NCI-H146 treated with DMSO at 0.1 percent for 48 hours (cell line): ENCODE results near the gene EGFL7.

Experiments
- DNase-seq: peaks from one replicate; lab custom pipeline; 2025; ENCODE audit not compliant: unreplicated experiment; lab: John Stamatoyannopoulos, UW

The EGFL7 gene

GRCh38 chr9:136671646-136672430 is 9.1 kb downstream of the EGFL7 start:
- DNase-seq, result no peak

- no peak for DNase-seq
These were observed 9.8 kb downstream of the EGFL7 start for GRCh38 chr9:136672431-136673087.

GRCh38 chr9:136673088-136673974 is 10.6 kb downstream of the EGFL7 start:
- DNase-seq, result no peak

DNA sequence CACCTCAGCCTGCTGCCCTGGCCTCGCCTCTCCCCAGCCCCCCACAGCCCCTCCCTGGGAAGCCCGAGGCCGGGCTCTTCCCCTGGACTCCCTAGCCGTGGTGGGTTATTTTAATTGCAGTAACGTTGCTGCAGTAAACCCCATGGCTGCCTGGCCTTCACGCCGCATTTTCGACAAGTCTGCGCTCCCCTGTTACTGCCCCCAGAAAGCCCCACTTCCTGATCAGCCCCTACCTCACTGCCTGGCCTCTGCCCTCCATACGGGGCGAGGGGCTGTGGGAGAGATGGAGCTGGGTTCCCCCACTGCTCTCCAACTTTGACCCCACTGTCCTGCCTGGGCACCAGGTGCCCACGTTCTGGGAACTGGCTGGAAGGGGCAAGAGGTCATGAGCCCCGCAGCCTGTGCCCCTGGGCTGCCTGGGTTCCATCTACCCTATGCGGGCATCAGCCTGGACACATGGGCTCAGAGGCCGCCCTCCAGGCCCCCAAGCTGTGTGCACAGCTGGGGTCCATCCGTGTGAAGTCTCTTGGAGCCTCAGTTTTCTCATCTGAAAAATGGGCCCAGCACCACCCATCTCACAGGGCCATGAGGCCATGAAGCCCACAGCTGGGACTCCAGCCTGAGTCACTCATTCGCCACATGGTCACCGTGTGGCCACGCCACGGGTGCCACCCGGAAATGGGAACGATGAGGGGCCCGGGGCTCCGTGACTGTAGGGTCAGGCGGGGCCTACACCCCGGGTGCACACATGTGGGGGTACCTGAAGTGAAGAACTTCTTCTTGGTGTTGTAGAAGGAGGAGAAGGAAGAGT is 11.5 kb downstream of the EGFL7 start:
- DNase-seq, result no peak

DNA sequence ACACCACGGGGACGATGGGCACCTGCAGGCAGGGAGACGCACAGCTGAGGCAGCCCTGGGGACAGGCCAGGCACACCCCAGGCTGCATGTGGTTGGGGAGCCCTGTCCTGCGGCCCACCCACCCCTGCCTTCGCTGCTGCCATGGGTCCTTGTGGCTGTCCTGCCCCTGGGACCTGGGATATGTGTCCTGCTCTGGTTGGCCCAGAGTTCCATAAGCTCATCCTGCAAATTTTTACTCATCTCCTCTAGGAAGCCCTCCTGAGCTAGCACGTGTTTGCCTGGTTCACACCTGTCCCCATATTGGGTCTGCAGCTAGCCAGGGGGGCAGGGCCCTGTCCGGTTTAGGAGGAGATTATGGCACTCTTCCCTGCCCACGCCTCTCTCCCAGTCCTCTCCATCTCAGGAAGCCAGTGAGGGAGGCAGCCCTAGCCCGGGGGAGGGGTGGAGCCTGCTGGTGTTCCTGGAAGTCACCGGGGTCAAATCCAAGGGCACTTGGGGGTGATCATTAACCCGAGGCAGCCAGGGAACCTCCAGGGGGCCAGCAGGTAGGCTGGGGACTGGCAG is 12.2 kb downstream of the EGFL7 start:
- DNase-seq, result no peak

GRCh38 chr9:136675477-136676296 is 13.0 kb downstream of the EGFL7 start:
- DNase-seq, result no peak

- DNase-seq, result no peak
These were observed 13.6 kb downstream of the EGFL7 start for GRCh38 chr9:136676297-136676794.

DNA sequence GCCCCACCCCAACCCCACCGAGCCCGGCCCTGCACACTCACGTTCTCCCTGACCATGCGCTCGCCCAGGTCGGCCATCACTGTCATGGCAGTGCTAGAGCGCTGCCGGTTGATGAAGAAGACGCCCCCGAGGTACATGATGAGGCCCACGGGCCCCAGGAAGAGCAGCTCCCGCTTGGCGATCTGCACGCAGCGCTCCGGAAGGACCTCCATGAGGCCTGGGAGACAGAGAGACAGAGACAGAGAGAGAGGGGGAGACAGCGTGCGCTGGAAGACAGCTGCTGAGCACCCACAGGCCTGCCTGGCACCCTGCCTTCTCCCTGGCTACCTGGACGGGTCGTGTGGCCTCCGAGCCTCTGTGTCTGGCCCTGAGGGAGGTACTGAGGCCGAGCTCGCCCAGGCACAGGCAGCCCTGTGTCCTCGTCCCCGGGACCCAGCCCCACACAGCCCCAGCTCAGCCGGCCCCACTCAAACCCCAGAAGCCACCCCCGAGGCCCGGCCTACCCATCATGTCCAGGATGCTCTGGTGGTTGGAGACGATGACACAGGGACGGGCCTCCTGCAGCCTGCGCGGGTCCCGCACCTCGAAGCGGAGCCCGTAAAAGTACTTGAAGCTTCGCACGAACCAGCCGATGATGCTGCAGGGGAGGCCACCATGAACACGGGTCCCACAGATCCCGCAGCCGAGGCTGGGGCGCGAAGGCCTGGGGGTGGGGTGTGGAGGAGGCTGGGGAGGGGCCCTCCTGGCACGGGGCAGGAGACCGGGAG is 14.4 kb downstream of the EGFL7 start:
- no peak for DNase-seq

DNA sequence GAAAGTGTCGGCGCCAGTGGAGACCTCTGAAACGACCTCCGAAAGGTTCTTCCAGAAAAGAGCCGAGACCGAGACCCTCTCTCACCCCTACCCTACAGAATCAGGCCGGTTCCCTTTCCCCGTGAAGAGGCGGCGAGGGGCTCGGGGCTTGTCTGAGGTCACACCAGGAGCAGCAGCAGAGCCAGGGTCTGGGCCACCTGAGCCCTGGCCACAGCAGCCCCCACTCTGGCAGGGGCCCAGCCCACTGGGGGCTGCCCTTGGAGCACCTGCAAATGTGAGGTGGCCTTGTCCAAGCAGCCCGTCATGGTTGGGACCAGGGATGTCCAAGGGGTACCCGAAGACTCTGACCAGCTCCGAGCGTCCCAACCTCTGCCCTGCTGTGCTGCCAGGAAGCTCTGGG is 15.3 kb downstream of the EGFL7 start:
- no peak for DNase-seq

DNA sequence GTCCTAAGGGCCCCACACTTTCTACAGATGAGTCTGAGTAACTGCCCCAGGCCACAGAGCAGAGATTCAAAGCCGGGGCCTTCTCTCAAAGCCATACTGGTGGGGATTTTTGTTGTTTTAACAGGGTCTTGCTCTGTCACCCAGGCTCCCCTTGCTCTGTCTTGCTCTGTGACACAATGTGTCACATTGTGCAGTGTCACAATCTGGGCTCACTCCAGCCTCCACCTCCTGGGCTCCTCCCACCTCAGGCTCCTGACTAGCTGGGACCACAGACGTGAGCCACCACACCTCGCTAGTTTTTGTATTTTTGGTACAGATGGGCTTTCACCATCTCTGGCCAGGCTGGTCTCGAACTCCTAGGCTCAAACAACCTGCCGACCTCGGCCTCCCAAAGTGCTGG is 15.9 kb downstream of the EGFL7 start:
- DNase-seq, result no peak

DNA sequence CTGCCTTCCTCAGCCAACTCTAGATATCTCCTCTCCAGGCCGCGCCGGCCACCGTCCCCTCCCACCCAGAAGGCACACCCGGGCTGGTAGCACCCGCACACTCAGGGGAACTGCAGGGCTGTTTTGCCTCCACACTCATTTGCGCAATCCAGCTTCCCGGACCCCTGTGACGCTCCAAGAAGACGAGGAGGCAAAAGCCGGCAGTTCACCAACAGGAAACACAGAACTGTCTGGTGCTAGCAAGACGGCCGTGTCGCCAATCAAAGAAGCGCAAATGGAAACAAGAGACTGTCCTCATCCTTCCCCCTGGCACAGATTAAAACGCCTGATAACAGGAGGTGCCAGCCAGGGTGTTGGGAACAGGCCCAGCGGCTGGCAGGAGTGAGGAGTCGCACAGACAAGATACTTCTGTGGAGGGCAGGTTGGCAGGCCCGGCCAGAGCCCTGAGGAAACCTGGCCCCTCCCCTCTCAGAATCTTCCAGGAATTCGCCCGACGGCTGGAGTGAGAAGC is 16.8 kb downstream of the EGFL7 start:
- DNase-seq, result no peak

DNA sequence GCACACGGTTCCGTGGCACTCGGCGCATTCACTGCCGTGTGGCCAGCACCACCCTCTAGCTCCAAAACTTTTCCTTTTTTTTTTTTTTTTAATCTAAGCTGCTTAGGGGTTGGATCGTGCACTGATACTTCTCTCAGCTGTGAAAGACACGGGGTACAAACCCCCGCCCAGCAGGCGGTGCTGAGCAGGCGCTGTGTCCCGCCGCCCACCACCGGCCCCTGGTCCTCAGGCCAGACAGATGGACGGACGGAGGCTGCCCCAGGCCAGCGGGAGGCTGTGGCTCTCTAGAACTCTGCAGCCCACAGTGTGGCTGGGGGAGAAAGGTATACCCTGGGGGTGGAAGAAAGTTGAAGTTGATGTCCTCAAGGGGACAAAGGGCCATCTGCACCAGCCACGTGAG is 18.3 kb downstream of the EGFL7 start:
- DNase-seq, result no peak

GRCh38 chr9:136681945-136682699 is 19.4 kb downstream of the EGFL7 start:
- no peak for DNase-seq

- no peak for DNase-seq
These were observed 20.0 kb downstream of the EGFL7 start for GRCh38 chr9:136682710-136683109.

GRCh38 chr9:136683173-136683745 is 20.5 kb downstream of the EGFL7 start:
- DNase-seq, result no peak

GRCh38 chr9:136683755-136684154 is 21.0 kb downstream of the EGFL7 start:
- DNase-seq, result no peak

GRCh38 chr9:136684339-136684738 is 21.6 kb downstream of the EGFL7 start:
- no peak for DNase-seq
